Stimulated activated CD4-positive, alpha-beta T cell treated with anti-CD3 and anti-CD28 coated beads, Interleukin-2, amount 100 ng/mL, for 4 hours (primary cell): Measurements from ENCODE around the gene TMEM170B.

ENCODE experiments used
- DNase-seq: peaks from one replicate; pipeline ENCODE4 v3.0.0-alpha.2; 2020; ENCODE audit warnings: low read depth

The TMEM170B gene

GRCh38 chr6:11537229-11538051, at the start of gene TMEM170B:
TMEM170B (plus strand) TSS chr6:11537749; CDS start chr6:11538278, 529 bp downstream.
- DNase-seq = peak; percentile 95

DNA sequence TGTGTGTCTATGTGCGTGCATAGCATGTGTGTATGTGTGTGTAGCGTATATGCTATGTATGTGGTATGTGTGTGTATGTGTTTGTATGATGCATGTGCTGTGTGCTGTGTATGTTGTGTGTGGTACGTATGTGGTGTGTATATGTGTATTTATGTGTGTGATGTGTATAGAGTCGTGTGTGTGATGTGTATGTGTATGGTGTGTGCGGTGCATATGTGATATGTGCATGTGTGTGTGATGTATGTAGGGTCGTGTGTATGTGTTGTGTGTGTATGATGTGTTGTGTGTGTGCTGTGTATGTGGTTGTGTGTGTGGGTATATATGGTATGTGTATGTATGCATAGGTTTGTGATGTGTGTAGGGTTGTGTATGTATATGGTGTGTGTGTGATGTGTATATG, 46.6 kb upstream of the TMEM170B start:
- DNase-seq = no peak

GRCh38 chr6:11491596-11492463, 45.7 kb upstream of the TMEM170B start:
- DNase-seq = no peak

DNA sequence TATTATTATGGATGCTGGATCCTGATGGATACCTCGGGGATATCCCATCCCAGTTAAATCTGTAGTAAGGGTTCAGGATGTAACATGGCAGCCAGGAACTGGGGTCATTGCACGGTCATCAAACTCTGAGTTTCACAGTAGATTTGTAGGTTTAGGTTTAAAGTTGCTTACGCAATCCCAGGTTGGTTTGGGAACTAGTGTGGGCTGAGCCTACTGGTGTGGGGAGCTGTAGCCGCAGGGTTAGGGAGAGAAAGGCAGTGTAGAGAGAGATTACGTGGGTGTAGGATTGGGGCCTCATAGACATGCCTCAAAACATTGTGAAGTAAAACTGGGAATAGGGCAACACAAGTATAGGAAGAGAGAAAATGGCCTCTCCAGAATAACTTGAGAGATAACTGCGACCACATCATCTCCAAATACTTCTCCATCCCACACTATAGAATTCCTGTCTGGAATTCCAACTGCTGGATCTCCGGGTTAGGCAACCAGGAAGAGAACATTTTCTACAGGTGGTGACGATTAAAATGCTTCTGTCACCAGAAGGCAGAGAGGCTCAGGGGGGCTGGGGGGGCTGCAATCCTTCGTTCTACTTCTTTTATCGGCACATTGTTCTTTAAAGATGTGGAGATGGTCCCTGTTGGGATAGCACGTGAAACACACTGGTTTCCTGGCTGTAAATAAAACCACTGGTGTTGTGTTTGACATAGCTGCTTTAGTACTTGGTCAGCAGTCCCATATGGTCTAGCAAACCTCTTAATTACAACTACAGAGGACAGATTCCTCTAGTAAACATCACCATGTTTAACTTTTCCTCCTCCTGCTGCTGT, 44.9 kb upstream of the TMEM170B start:
- DNase-seq = no peak

DNA sequence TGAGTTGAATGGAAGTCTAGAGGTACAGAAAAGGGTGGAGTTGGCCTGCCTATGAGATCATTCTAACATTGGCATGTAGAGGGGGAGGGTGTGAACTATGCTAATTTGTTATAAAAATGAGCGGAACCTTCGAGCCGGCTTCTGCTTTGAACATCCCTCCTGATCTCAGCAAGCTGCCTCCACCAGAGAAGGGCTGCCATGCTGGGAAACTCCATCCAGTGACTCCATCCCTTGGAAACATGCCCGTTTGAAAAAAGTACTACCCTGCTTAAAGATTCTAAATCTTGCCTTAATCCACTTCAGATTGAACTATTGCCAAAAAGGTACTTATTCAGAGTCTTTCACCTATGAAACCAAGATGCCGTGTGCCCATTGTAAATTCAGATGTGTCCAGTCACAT, 43.6 kb upstream of the TMEM170B start:
- DNase-seq = no peak

GRCh38 chr6:11494786-11495564, 42.6 kb upstream of the TMEM170B start:
- DNase-seq = no peak

DNA sequence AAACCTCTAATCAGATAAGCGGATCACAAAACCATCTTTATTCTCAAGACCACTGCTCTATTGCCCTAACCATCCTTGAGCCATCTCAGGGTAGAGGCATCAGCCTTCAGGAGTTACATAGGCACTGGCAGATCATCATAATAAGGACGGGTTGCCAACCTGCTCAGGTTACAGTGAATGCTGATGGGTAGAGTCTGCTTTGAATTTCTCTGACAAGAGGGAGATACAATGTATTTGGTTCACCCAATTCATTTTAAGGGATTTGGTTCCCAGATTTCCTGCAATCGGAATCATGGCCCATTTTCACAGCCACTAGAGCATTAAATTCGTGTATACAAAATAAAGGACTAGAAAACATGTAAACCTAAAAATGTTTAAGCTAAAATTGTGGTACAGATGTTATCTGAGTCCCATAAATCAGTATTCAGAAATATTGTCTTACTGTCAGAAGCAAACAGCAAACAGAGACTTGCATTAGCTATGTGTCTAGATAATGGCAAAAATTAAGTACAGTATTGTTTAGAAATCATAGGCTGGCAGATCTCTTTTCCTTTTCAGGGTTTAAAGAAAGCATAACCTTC, 41.9 kb upstream of the TMEM170B start:
- DNase-seq = no peak

GRCh38 chr6:11496152-11497060, 41.1 kb upstream of the TMEM170B start:
- peak; percentile 66 for DNase-seq

DNA sequence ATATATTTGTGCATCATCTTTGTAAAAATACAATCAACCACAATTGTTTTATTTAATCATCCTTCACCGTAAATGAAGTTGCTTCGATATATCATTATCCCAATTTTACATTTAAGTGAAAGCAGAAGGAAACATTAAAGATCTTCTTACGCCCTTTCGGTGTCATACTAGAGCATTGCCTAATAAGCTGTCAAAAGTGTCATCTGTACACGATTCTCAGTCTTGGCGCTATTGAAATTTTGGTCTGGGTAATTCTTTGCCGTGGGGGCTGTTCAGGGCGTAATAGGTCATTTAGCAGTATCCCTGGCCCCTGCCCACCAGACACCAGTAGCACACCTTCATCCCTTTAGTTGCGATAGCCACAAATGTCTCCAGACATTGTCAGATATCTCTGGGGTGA, 40.4 kb upstream of the TMEM170B start:
- DNase-seq = no peak

- DNase-seq = no peak
Observed at GRCh38 chr6:11497881-11498280, 39.7 kb upstream of the TMEM170B start.

- no peak for DNase-seq
Observed at GRCh38 chr6:11500008-11500407, 37.5 kb upstream of the TMEM170B start.

DNA sequence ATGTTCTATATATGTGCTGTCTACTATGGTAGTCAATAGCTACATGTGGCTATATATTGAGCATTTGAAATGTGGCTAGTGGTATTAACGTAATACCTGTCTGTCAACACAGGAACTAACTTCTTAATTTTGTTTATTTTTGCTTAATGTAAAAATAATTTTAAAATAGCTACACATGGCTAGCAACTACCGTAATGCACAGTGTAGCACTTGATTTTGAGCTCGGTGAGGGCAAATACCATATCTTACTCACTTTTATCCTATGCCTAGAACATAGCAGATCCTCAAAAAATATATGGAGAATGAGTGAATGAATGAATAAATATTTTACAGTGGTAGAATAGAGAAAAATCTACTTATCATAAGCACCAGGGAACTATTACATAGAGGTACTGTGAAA, 28.1 kb upstream of the TMEM170B start:
- DNase-seq = no peak

- no peak for DNase-seq
Observed at GRCh38 chr6:11514672-11515071, 22.9 kb upstream of the TMEM170B start.

GRCh38 chr6:11515763-11516162, 21.8 kb upstream of the TMEM170B start:
- no peak for DNase-seq

DNA sequence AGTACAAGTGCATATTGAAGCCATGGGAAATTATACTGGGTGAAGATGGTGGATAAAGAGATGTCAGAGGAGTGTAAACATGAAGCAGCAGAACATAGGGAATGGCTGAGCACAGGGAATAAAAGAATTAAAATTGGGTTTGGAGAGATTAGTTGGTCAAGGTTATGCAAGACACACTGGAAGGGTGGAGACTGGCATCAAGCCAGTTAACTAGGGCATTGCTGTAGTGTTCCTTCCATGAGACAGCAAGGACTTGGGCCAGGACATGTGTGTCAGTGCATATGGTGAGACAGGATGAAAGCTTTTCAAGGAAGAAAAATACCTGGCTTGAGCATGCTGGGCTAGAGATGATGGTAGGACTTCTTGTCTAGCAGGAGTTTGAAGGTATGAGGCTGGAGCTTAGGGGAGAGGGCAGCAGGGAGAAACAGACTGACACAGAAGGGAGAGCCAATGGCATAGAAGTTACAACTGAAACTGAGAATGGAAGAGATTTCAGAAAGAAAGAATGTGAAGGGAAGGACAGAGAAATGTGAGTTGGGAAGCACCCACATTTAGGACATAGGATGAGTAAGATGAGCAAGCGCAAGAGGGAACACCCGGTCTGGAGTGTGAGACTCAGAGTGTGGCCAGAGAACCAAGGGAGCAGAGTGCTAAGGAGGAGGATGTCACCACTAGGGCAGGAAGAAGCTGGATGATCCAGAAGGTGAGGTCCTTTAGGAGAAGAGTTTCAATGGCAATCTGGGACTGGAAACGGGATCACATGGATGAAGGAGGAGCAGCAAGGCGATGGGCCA, 14.5 kb upstream of the TMEM170B start:
- DNase-seq = no peak

- no peak for DNase-seq
Observed at GRCh38 chr6:11525468-11526155, 11.9 kb upstream of the TMEM170B start.

- no peak for DNase-seq
Observed at GRCh38 chr6:11526156-11526505, 11.4 kb upstream of the TMEM170B start.

GRCh38 chr6:11527274-11527870, 10.2 kb upstream of the TMEM170B start:
- DNase-seq = no peak
